ENCODE results near the gene HES4. TPM values are rescaled to one million over a fixed set of nuclear protein-coding genes. Genes with fewer than 3 reads are reported as not detected.
A peak's percentile ranks its signal among the peaks of the same experiment; 100 is the strongest.

HES4 gene
- total and polyA plus RNA-seq, 2 of the 13 experiments (the other 11 are each of a cell fraction or from before 2014, with no cell fraction given) = 8.8 to 10.6 TPM

DNA sequence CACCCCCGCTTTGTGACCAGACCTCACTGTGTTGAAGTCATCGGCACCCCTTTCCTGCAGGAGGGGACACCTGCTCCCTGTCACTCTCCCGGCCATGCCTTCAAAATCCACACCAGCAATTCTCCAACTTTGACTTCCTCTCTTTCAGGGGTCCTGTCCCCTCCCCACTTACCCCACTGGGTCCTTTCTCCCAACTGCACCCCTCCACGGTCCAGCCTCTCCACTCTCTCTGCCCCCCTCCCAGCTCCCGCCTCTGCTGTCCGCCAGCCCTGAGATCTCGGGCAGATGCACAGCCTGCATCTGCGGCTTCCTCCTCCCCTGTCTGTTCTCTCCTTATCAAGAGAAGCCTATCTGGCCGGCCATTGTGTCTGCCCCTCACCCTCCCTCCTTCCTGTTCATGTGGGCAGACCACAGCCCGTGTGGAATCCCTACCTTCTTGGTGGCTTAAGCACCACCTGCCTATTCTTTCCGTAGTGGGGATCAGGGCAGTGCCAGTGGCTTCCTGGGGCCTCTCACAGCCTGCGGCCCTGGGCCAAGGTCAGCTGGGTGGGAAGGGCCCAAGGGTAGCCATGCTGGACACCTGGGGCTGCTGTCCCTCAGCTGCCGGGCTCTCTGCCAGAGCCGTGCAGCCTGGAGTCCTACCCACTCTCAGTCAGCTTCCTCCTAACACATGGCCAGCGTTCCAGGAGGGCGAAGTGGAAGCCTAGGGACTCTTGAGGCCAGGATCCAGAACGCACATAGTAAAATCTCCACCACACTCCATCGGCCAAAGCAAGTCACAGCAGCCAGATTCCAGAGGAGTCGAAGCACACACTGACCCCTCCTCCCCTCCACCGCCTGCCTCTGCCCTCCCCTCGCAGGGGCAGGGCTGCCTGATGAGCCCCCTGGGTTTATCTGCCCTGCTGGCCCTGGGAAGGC, 5.1 kb upstream of the HES4 start (continued):
- TF ChIP-seq ZNF839 (CRISPR knock-in tag; IDR thresholded peaks at IDR 0.05; ENCODE audit: borderline replicate concordance) = no peak; the same call in 1 of the 2 replicates
- TF ChIP-seq FLYWCH1 (CRISPR knock-in tag; IDR thresholded peaks at IDR 0.05) = no peak
- no peak for TF ChIP-seq TCF12 (IDR thresholded peaks at IDR 0.05)
- TF ChIP-seq TCF12 (CRISPR knock-in tag; IDR thresholded peaks at IDR 0.05) = no peak
- TF ChIP-seq MEIS2 (CRISPR knock-in tag; IDR thresholded peaks at IDR 0.05) = no peak
- TF ChIP-seq, protein P1, sequence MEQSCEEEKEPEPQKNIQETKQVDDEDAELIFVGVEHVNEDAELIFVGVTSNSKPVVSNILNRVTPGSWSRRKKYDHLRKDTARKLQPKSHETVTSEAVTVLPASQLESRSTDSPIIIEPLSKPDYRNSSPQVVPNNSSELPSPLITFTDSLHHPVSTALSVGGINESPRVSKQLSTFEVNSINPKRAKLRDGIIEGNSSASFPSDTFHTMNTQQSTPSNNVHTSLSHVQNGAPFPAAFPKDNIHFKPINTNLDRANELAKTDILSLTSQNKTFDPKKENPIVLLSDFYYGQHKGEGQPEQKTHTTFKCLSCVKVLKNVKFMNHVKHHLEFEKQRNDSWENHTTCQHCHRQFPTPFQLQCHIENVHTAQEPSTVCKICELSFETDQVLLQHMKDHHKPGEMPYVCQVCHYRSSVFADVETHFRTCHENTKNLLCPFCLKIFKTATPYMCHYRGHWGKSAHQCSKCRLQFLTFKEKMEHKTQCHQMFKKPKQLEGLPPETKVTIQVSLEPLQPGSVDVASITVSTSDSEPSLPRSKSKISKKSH (CRISPR knock-in tag; IDR thresholded peaks at IDR 0.05; ENCODE audit: borderline replicate concordance) = no peak; the same call in 1 of the 2 replicates
- no peak for TF ChIP-seq ZFP37 (CRISPR knock-in tag; IDR thresholded peaks at IDR 0.05; ENCODE audit: borderline replicate concordance)
- TF ChIP-seq MXD3 (CRISPR knock-in tag; IDR thresholded peaks at IDR 0.05) = no peak
- no peak for TF ChIP-seq AFF4 (CRISPR knock-in tag; IDR thresholded peaks at IDR 0.05)
- TF ChIP-seq ZNF761 (CRISPR knock-in tag; conservative IDR thresholded peaks at IDR 0.05) = 0 out of 2 replicates have a peak, but pooled peaks have one; percentile 47
- TF ChIP-seq PPARG (CRISPR knock-in tag; conservative IDR thresholded peaks at IDR 0.05) = no peak
- TF ChIP-seq PHF20 (CRISPR knock-in tag; IDR thresholded peaks at IDR 0.05) = no peak; the same call in 1 of the 2 replicates
- TF ChIP-seq ZIK1 (CRISPR knock-in tag; IDR thresholded peaks at IDR 0.05; ENCODE audit: borderline replicate concordance, low read depth) = no peak
- TF ChIP-seq, protein P2, sequence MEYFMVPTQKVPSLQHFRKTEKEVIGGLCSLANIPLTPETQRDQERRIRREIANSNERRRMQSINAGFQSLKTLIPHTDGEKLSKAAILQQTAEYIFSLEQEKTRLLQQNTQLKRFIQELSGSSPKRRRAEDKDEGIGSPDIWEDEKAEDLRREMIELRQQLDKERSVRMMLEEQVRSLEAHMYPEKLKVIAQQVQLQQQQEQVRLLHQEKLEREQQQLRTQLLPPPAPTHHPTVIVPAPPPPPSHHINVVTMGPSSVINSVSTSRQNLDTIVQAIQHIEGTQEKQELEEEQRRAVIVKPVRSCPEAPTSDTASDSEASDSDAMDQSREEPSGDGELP (IDR thresholded peaks at IDR 0.05; ENCODE audit: borderline replicate concordance, low read depth) = peak; percentile 88; the same call in 1 of the 2 replicates
- TF ChIP-seq ZNF484 (CRISPR knock-in tag; IDR thresholded peaks at IDR 0.05; ENCODE audit: borderline replicate concordance, low read depth) = no peak
- TF ChIP-seq MTF1 (CRISPR knock-in tag; IDR thresholded peaks at IDR 0.05) = no peak
- peak; percentile 63; the same call in 1 of the 2 replicates for TF ChIP-seq TARDBP (CRISPR knock-in tag; IDR thresholded peaks at IDR 0.05)
- no peak for TF ChIP-seq SMAD9 (CRISPR knock-in tag; IDR thresholded peaks at IDR 0.05)
- TF ChIP-seq ZBTB38 (CRISPR knock-in tag; IDR thresholded peaks at IDR 0.05) = peak; percentile 49; the same call in 1 of the 2 replicates
- TF ChIP-seq ZBTB46 (CRISPR knock-in tag; IDR thresholded peaks at IDR 0.05; ENCODE audit: borderline replicate concordance) = no peak

Measured in HepG2 (cell line).